SU-DHL-6 (cell line): Measurements from ENCODE around the gene EYS.

Experiments
- CTCF ChIP-seq: fragments of 200-600 bp; sonication (generic); IDR thresholded peaks from one replicate; pipeline ENCODE4 v1.5.1; 2017; ENCODE audit warnings: antibody characterized with exemption, mild to moderate bottlenecking, low read length, moderate library complexity; ENCODE audit not compliant: insufficient read depth, poor library complexity, severe bottlenecking
- EZH2phosphoT487 ChIP-seq: fragments of 200-600 bp; sonication (generic), shearing (Covaris generic); conservative IDR thresholded peaks from 2 replicates; pipeline ENCODE4 v1.6.1; 2018; ENCODE audit warnings: mild to moderate bottlenecking, antibody characterized with exemption, low read length, moderate library complexity, mixed read lengths

DNA sequence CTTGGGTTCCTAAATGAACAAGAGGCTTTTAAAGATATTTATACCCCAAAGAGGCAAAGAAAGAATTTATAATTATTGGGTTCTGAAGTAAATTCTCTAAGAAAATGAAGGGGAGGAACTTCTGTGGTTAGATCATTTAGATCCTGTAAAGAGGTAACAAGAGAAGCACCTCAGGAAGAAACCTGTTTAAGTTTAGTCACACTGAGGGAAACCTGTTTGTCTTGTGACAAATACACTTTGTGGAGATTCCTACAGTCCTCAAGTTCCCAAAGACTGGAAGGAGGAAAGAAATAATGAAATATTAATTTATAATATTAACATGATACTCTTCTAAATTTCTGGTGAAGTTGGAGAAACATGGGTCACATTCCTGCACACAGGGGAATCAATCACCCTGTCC lies 647.5 kb downstream of the EYS start:
- no peak for TF ChIP-seq CTCF
- TF ChIP-seq EZH2phosphoT487: no peak
